Measurements from ENCODE around the gene PRR9.

Gene PRR9

GRCh38 chr1:153229076-153229829 lies 11.9 kb downstream of the PRR9 start:
- peak; percentile 10 for DNase-seq (ENCODE audit: low spot score)

GRCh38 chr1:153231363-153231762 lies 14.0 kb downstream of the PRR9 start:
- DNase-seq (ENCODE audit: low spot score): no peak

- DNase-seq (ENCODE audit: low spot score): no peak
Measured at GRCh38 chr1:153231785-153232184, 14.4 kb downstream of the PRR9 start.

- DNase-seq (ENCODE audit: low spot score): no peak
Measured at GRCh38 chr1:153232553-153232952, 15.2 kb downstream of the PRR9 start.

GRCh38 chr1:153233448-153233847 lies 16.1 kb downstream of the PRR9 start:
- DNase-seq (ENCODE audit: low spot score): no peak

- no peak for DNase-seq (ENCODE audit: low spot score)
Measured at GRCh38 chr1:153238527-153238926, 21.1 kb downstream of the PRR9 start.

GRCh38 chr1:153242160-153242559 lies 24.8 kb downstream of the PRR9 start:
- DNase-seq (ENCODE audit: low spot score): no peak

GRCh38 chr1:153245466-153245865 lies 28.1 kb downstream of the PRR9 start:
- DNase-seq (ENCODE audit: low spot score): no peak

- DNase-seq (ENCODE audit: low spot score): no peak
Measured at GRCh38 chr1:153246018-153246417, 28.6 kb downstream of the PRR9 start.

- DNase-seq (ENCODE audit: low spot score): no peak
Measured at GRCh38 chr1:153246825-153247224, 29.4 kb downstream of the PRR9 start.

- DNase-seq (ENCODE audit: low spot score): no peak
Measured at GRCh38 chr1:153248176-153248879, 30.9 kb downstream of the PRR9 start.

- DNase-seq (ENCODE audit: low spot score): no peak
Measured at GRCh38 chr1:153250166-153250565, 32.8 kb downstream of the PRR9 start.

- no peak for DNase-seq (ENCODE audit: low spot score)
Measured at GRCh38 chr1:153251087-153251486, 33.7 kb downstream of the PRR9 start.

GRCh38 chr1:153251562-153251961 lies 34.2 kb downstream of the PRR9 start:
- no peak for DNase-seq (ENCODE audit: low spot score)

- DNase-seq (ENCODE audit: low spot score): no peak
Measured at GRCh38 chr1:153251988-153252387, 34.6 kb downstream of the PRR9 start.

GRCh38 chr1:153253076-153253475 lies 35.7 kb downstream of the PRR9 start:
- DNase-seq (ENCODE audit: low spot score): no peak

GRCh38 chr1:153253693-153254092 lies 36.3 kb downstream of the PRR9 start:
- no peak for DNase-seq (ENCODE audit: low spot score)

GRCh38 chr1:153259387-153259786 lies 42.0 kb downstream of the PRR9 start, which contains the start of gene LORICRIN:
TSS of gene LORICRIN (plus strand) at chr1:153259687. CDS start at chr1:153260950, 1,263 bp downstream.
- DNase-seq (ENCODE audit: low spot score): no peak

GRCh38 chr1:153260585-153261280 lies 43.3 kb downstream of the PRR9 start:
- no peak for DNase-seq (ENCODE audit: low spot score)

GRCh38 chr1:153261281-153262069 lies 44.1 kb downstream of the PRR9 start:
- DNase-seq (ENCODE audit: low spot score): no peak

GRCh38 chr1:153262070-153262366 lies 44.6 kb downstream of the PRR9 start:
- no peak for DNase-seq (ENCODE audit: low spot score)

- DNase-seq (ENCODE audit: low spot score): no peak
Measured at GRCh38 chr1:153262462-153263157, 45.2 kb downstream of the PRR9 start.

Measured in hematopoietic multipotent progenitor cell treated with erythropoietin and hydrocortisone succinate and interleukin-3 and kit ligand, for 15 days (in vitro differentiated cells).